HCT116 (cell line): ENCODE measurements around the gene SLC15A2. TPM values are rescaled to one million over a fixed set of nuclear protein-coding genes. Genes with fewer than 3 reads are reported as not detected.

Source experiments
- ATAC-seq: fragments of 200-7000 bp; cut with Tn5 transposase; 2 replicates; pipeline ENCODE4 v1.9.1; 2020; ENCODE audit warnings: mild to moderate bottlenecking, moderate library complexity
- BruUV-seq: library from RNA; stranded (reverse); fragments of 400-500 nt; replicated peaks from 2 replicates; lab custom pipeline; 2021; lab: Mats Ljungman, UMichigan
- CTCF ChIA-PET: fragments of 300-600 bp; sonication (Branson Sonifier 250); formaldehyde crosslinking; loops from one replicate; lab custom pipeline; 2021; ENCODE audit warnings: antibody characterized with exemption; lab: Charles Lee
- POLR2A ChIA-PET: fragments of 300-600, 350-600 bp; sonication (Branson Sonifier 250); formaldehyde crosslinking; loops from one replicate; lab custom pipeline; 2021; ENCODE audit warnings: antibody characterized with exemption; lab: Charles Lee
- RAD21 ChIA-PET, 2 experiments: fragments of 300-600 bp; sonication (Branson Sonifier 250); formaldehyde crosslinking; loops; one replicate each; lab custom pipeline; 2023; ENCODE audit warnings: low total read pairs in 2 of 2; ENCODE audit not compliant: uncharacterized antibody in 2 of 2, unreplicated experiment in 2 of 2, low non-redundant PET in 1 of 2; lab: Charles Lee
- DNase-seq: peaks from one replicate; pipeline ENCODE4 v3.0.0-alpha.2; 2010; ENCODE audit warnings: low read depth, low spot score
- H2AFZ ChIP-seq: fragments of 200-600 bp; shearing (Covaris generic), sonication (generic); 2 replicates; pipeline ENCODE4 v1.6.1; 2017; ENCODE audit warnings: low read depth, mixed run types, mixed read lengths, antibody characterized with exemption, low read length; ENCODE audit not compliant: poor library complexity, severe bottlenecking
- H3K27ac ChIP-seq: 2 replicates; pipeline ENCODE4 v1.5.1; 2012; ENCODE audit warnings: low read depth, low read length
- H3K27me3 ChIP-seq: fragments of 200-600 bp; sonication (generic); 2 replicates; pipeline ENCODE4 v1.6.1; 2016; ENCODE audit warnings: mixed run types, low read length, mixed read lengths; ENCODE audit not compliant: insufficient read depth
- H3K36me3 ChIP-seq, 2 experiments: fragments of 200-500 bp in 1 of 2; fragments of 200-600 bp in 1 of 2; sonication (Bioruptor generic) in 1 of 2; sonication (generic) in 1 of 2; 2 replicates each; pipeline versions ENCODE4 v1.5.1 to v1.6.1; 2014 to 2016; ENCODE audit warnings: low read length in 2 of 2, inconsistent platforms in 1 of 2, mixed read lengths in 1 of 2, mixed run types in 1 of 2; ENCODE audit not compliant: insufficient read depth in 2 of 2, control insufficient read depth in 1 of 2
- H3K4me1 ChIP-seq, 2 experiments: fragments of 200-600 bp in 1 of 2; sonication (generic) in 1 of 2; 2 replicates each; pipeline versions ENCODE4 v1.5.1 to v1.6.1; 2012 to 2017; ENCODE audit warnings: low read length in 2 of 2, inconsistent platforms in 1 of 2, mild to moderate bottlenecking in 1 of 2, mixed read lengths in 1 of 2, mixed run types in 1 of 2, moderate library complexity in 1 of 2; ENCODE audit not compliant: insufficient read depth in 2 of 2, control insufficient read depth in 1 of 2
- H3K4me2 ChIP-seq: fragments of 200-600 bp; sonication (generic); 2 replicates; pipeline ENCODE4 v1.6.1; 2017; ENCODE audit warnings: mixed run types, low read length, mixed read lengths
- H3K4me3 ChIP-seq, 2 experiments: fragments of 200-600 bp in 1 of 2; sonication (generic) in 1 of 2; replicated peaks in 1 of 2; 2 replicates each; pipeline ENCODE4 v1.5.1; 2011 to 2016; ENCODE audit warnings: low read length in 2 of 2, control low read depth in 1 of 2, low read depth in 1 of 2, mild to moderate bottlenecking in 1 of 2, mixed read lengths in 1 of 2, mixed run types in 1 of 2
- H3K79me2 ChIP-seq: fragments of 200-600 bp; sonication (generic); 2 replicates; pipeline ENCODE4 v1.6.1; 2017; ENCODE audit warnings: mild to moderate bottlenecking, mixed run types, low read length, moderate library complexity, mixed read lengths; ENCODE audit not compliant: insufficient read depth
- H3K9ac ChIP-seq: fragments of 200-600 bp; sonication (generic); 2 replicates; pipeline ENCODE4 v1.6.1; 2016; ENCODE audit warnings: low read length, mixed read lengths
- H3K9me2 ChIP-seq: fragments of 200-600 bp; sonication (generic), shearing (Covaris generic); 2 replicates; pipeline ENCODE4 v1.6.1; 2017; ENCODE audit warnings: mixed run types, mild to moderate bottlenecking, moderate library complexity; ENCODE audit not compliant: insufficient read depth
- H3K9me3 ChIP-seq, 2 experiments: fragments of 200-500 bp in 1 of 2; fragments of 200-600 bp in 1 of 2; sonication (Bioruptor generic) in 1 of 2; sonication (generic) in 1 of 2; 2 replicates each; pipeline ENCODE4 v1.6.1; 2014 to 2017; ENCODE audit warnings: low read length in 2 of 2, mixed read lengths in 2 of 2, inconsistent platforms in 1 of 2, low read depth in 1 of 2, mild to moderate bottlenecking in 1 of 2, mixed run types in 1 of 2, moderate library complexity in 1 of 2; ENCODE audit not compliant: control insufficient read depth in 1 of 2, insufficient read depth in 1 of 2
- H4K20me1 ChIP-seq: fragments of 200-600 bp; sonication (generic), shearing (Covaris generic); 2 replicates; pipeline ENCODE4 v1.6.1; 2017; ENCODE audit warnings: mixed run types, mild to moderate bottlenecking, moderate library complexity; ENCODE audit not compliant: insufficient read depth
- ATF3 ChIP-seq: IDR thresholded peaks from 2 replicates; pipeline ENCODE4 v1.6.1; 2012
- CEBPB ChIP-seq: IDR thresholded peaks from 2 replicates; pipeline ENCODE4 v1.6.1; 2012; ENCODE audit warnings: low read depth
- CTCF ChIP-seq, 3 experiments: fragments of 200-600 bp in 1 of 3; sonication (generic) in 1 of 3; IDR thresholded peaks in 2 of 3; conservative IDR thresholded peaks in 1 of 3; 2 replicates each; pipeline ENCODE4 v1.5.1; 2012 to 2017; ENCODE audit warnings: low read depth in 2 of 3, low read length in 2 of 3, antibody characterized with exemption in 1 of 3, borderline replicate concordance in 1 of 3, control low read depth in 1 of 3, mild to moderate bottlenecking in 1 of 3, mixed read lengths in 1 of 3, mixed run types in 1 of 3, moderate library complexity in 1 of 3; ENCODE audit not compliant: insufficient read depth in 1 of 3
- EGR1 ChIP-seq: IDR thresholded peaks from 2 replicates; pipeline ENCODE4 v1.6.1; 2012; ENCODE audit warnings: low read depth
- ELF1 ChIP-seq: IDR thresholded peaks from 2 replicates; pipeline ENCODE4 v1.6.1; 2012; ENCODE audit warnings: low read depth, borderline replicate concordance
- EZH2 ChIP-seq: fragments of 200-600 bp; sonication (generic); IDR thresholded peaks from 2 replicates; pipeline ENCODE4 v1.6.1; 2017; ENCODE audit warnings: antibody characterized with exemption, mixed run types
- POLR2A ChIP-seq: IDR thresholded peaks from 2 replicates; pipeline ENCODE4 v1.7.0; 2011; ENCODE audit warnings: borderline replicate concordance; ENCODE audit not compliant: insufficient read depth, insufficient read length; ENCODE audit errors: extremely low read depth
- POLR2AphosphoS5 ChIP-seq: IDR thresholded peaks from 2 replicates; pipeline ENCODE4 v1.6.1; 2011; ENCODE audit warnings: mild to moderate bottlenecking, low read depth, low read length, moderate library complexity
- RAD21 ChIP-seq: IDR thresholded peaks from 2 replicates; pipeline ENCODE4 v1.6.1; 2012; ENCODE audit warnings: low read depth, mild to moderate bottlenecking
- SIN3A ChIP-seq: IDR thresholded peaks from 2 replicates; pipeline ENCODE4 v1.6.1; 2012; ENCODE audit warnings: low read depth
- SP1 ChIP-seq: IDR thresholded peaks from 2 replicates; pipeline ENCODE4 v1.6.1; 2012; ENCODE audit warnings: low read depth
- SRF ChIP-seq: IDR thresholded peaks from 2 replicates; pipeline ENCODE4 v1.6.1; 2012; ENCODE audit warnings: low read depth
- TCF7L2 ChIP-seq: IDR thresholded peaks from 2 replicates; pipeline ENCODE4 v1.7.0; 2011; ENCODE audit warnings: borderline replicate concordance, inconsistent platforms; ENCODE audit not compliant: insufficient read depth, insufficient read length; ENCODE audit errors: extremely low read depth
- intact Hi-C: fragments of 100-400 bp; cut with micrococcal nuclease; formaldehyde crosslinking; loops from 2 replicates; pipeline ENCODE4 v1.10.0; 2022
- total RNA-seq: library from RNA; stranded (reverse); gene quantifications from one replicate; pipeline ENCODE4 v1.2.1, GENCODE V29; 2021; ENCODE audit not compliant: unreplicated experiment
- TF ChIP-seq, protein P1 (sequence below): IDR thresholded peaks from 2 replicates; pipeline ENCODE4 v1.6.1; 2012; ENCODE audit warnings: low read depth
- TF ChIP-seq, protein P2 (sequence below): IDR thresholded peaks from 2 replicates; pipeline ENCODE4 v1.6.1; 2011; ENCODE audit warnings: mild to moderate bottlenecking, low read length, moderate library complexity; ENCODE audit not compliant: insufficient replicate concordance; ENCODE audit errors: extremely low read depth

Gene SLC15A2
- total RNA-seq, 1 experiment from 2014 or later: 0.96 TPM

DNA sequence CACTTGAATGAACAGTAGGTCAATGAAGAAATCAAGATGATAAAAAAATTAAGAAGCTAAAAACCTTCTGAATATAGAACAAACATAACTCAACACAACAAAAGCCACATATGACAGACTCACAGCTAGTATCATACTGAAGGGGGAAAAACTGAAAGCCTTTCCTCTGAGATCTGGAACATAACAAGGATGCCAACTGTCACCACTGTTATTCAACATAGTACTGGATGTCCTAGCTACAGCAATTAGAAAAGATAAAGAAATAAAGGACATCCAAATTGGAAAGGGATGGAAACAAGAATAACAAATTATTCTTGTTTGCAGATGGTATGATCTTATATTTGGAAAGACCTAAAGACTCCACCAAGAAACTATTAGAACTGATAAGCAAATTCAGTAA is 67.1 kb downstream of the SLC15A2 start:
- BruUV-seq: no TSS peak

More for the DNA sequence above, 67.1 kb downstream of the SLC15A2 start:
- ATAC-seq (no peak), DNase-seq (no peak)
- Histone ChIP-seq H3K9ac (no peak overlapping the region), H4K20me1 (no peaks in the 10 kb centered on the region), H3K4me1 (no peaks in the 10 kb centered on the region), H3K79me2 (no peaks in the 10 kb centered on the region), H3K27me3 (no peaks in the 10 kb centered on the region), H3K9me3 (no peaks in the 10 kb centered on the region), H3K9me2 (no peaks in the 10 kb centered on the region), H3K27ac (no peak overlapping the region), H3K36me3 (no peaks in the 10 kb centered on the region), H3K4me3 (no peak overlapping the region), H3K4me2 (no peak overlapping the region), H2AFZ (no peak overlapping the region)
- TF ChIP-seq TCF7L2 (no peak), ELF1 (no peak), SRF (no peak), POLR2AphosphoS5 (no peak), CEBPB (no peak), RAD21 (no peak), CTCF (IDR thresholded peaks at IDR 0.05 in 2 of 3, conservative IDR thresholded peaks at IDR 0.05 in 1 of 3; ENCODE audit: borderline replicate concordance in 1 of 3, insufficient read depth in 1 of 3, low read depth in 2 of 3, low read length in 2 of 3) (no peak), SP1 (no peak), ATF3 (no peak), EZH2 (no peak), POLR2A (no peak), SIN3A (no peak), EGR1 (no peak)
- TF ChIP-seq, protein P1, sequence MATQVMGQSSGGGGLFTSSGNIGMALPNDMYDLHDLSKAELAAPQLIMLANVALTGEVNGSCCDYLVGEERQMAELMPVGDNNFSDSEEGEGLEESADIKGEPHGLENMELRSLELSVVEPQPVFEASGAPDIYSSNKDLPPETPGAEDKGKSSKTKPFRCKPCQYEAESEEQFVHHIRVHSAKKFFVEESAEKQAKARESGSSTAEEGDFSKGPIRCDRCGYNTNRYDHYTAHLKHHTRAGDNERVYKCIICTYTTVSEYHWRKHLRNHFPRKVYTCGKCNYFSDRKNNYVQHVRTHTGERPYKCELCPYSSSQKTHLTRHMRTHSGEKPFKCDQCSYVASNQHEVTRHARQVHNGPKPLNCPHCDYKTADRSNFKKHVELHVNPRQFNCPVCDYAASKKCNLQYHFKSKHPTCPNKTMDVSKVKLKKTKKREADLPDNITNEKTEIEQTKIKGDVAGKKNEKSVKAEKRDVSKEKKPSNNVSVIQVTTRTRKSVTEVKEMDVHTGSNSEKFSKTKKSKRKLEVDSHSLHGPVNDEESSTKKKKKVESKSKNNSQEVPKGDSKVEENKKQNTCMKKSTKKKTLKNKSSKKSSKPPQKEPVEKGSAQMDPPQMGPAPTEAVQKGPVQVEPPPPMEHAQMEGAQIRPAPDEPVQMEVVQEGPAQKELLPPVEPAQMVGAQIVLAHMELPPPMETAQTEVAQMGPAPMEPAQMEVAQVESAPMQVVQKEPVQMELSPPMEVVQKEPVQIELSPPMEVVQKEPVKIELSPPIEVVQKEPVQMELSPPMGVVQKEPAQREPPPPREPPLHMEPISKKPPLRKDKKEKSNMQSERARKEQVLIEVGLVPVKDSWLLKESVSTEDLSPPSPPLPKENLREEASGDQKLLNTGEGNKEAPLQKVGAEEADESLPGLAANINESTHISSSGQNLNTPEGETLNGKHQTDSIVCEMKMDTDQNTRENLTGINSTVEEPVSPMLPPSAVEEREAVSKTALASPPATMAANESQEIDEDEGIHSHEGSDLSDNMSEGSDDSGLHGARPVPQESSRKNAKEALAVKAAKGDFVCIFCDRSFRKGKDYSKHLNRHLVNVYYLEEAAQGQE: no peak
- TF ChIP-seq, protein P2, sequence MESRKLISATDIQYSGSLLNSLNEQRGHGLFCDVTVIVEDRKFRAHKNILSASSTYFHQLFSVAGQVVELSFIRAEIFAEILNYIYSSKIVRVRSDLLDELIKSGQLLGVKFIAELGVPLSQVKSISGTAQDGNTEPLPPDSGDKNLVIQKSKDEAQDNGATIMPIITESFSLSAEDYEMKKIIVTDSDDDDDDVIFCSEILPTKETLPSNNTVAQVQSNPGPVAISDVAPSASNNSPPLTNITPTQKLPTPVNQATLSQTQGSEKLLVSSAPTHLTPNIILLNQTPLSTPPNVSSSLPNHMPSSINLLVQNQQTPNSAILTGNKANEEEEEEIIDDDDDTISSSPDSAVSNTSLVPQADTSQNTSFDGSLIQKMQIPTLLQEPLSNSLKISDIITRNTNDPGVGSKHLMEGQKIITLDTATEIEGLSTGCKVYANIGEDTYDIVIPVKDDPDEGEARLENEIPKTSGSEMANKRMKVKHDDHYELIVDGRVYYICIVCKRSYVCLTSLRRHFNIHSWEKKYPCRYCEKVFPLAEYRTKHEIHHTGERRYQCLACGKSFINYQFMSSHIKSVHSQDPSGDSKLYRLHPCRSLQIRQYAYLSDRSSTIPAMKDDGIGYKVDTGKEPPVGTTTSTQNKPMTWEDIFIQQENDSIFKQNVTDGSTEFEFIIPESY: no peak
- ChIA-PET RAD21 (no interaction called here), POLR2A (no interaction called here), CTCF (interaction anchor here (1.1 kb wide), 1 partner anchor 34 kb away, joined by 3 read pairs; no protein-coding TSS in a partner anchor)
- intact Hi-C loops: no loop called here
